Mesenteric fat pad (tissue), 1 donor: Measurements from ENCODE around the gene ALG10B. TPM values are rescaled to one million over a fixed set of nuclear protein-coding genes. Genes with fewer than 3 reads are reported as not detected.
"Not testable (repeated sequence)": the region's sequence is repeated elsewhere in the genome, so short reads cannot be mapped to it uniquely, and the experiment has no call there.

Experiments
- DNase-seq: peaks from one replicate; pipeline ENCODE4 v3.0.0-alpha.2; 2020; ENCODE audit warnings: low spot score
- long read RNA-seq: library from polyadenylated mRNA; unstranded; transcript quantifications from one replicate; pipeline ENCODE4 v2.0.0, GENCODE V29; 2020
- total RNA-seq: library from RNA; stranded (reverse); fragmentation: NEBNext Ultra II Directional; extraction: Animal tissue kit (Norgen Biotek cat#: 25700); gene quantifications from one replicate; pipeline ENCODE4 v1.2.1, GENCODE V29; 2021
- donor health status: DM: yes; HTN: yes; CAD: no.

Gene ALG10B
- total RNA-seq, result 4.6 TPM
- long read RNA-seq, full-length matches to known transcripts, result 3 of 4 reads
- long read RNA-seq, partial matches to known transcripts, result 0 of 4 reads
- long read RNA-seq, other reads (novel, unspliced or antisense), result 1 of 4 reads

- peak; percentile 95 for DNase-seq
These were observed at the start of gene ALG10B for GRCh38 chr12:38316391-38317129. ALG10B (plus strand) TSS chr12:38316774; CDS start chr12:38316894, 120 bp downstream.

GRCh38 chr12:38268612-38269011, 48.0 kb upstream of the ALG10B start:
- no peak for DNase-seq

- DNase-seq, result no peak
These were observed 46.7 kb upstream of the ALG10B start for GRCh38 chr12:38269897-38270296.

- no peak for DNase-seq
These were observed 36.8 kb upstream of the ALG10B start for GRCh38 chr12:38279756-38280155.

GRCh38 chr12:38282886-38283285, 33.7 kb upstream of the ALG10B start:
- DNase-seq, result no peak

GRCh38 chr12:38289396-38289795, 27.2 kb upstream of the ALG10B start:
- DNase-seq, result no peak

GRCh38 chr12:38291160-38291559, 25.4 kb upstream of the ALG10B start:
- no peak for DNase-seq

GRCh38 chr12:38302972-38303371, 13.6 kb upstream of the ALG10B start:
- not testable (repeated sequence) for DNase-seq

GRCh38 chr12:38321966-38322365, 5.4 kb downstream of the ALG10B start:
- DNase-seq, result not testable (repeated sequence)

GRCh38 chr12:38324912-38325311, 8.3 kb downstream of the ALG10B start:
- DNase-seq, result no peak

- DNase-seq, result no peak
These were observed 10.8 kb downstream of the ALG10B start for GRCh38 chr12:38327356-38327755.

- no peak for DNase-seq
These were observed 11.8 kb downstream of the ALG10B start for GRCh38 chr12:38328306-38328895.

GRCh38 chr12:38330414-38330813, 13.8 kb downstream of the ALG10B start:
- DNase-seq, result not testable (repeated sequence)

GRCh38 chr12:38332814-38333213, 16.2 kb downstream of the ALG10B start:
- DNase-seq, result no peak

GRCh38 chr12:38342444-38342843, 25.9 kb downstream of the ALG10B start:
- DNase-seq, result no peak

GRCh38 chr12:38343256-38343655, 26.7 kb downstream of the ALG10B start:
- not testable (repeated sequence) for DNase-seq

GRCh38 chr12:38343916-38344315, 27.3 kb downstream of the ALG10B start:
- not testable (repeated sequence) for DNase-seq

GRCh38 chr12:38350342-38351174, 34.0 kb downstream of the ALG10B start:
- no peak for DNase-seq

- not testable (repeated sequence) for DNase-seq
These were observed 34.6 kb downstream of the ALG10B start for GRCh38 chr12:38351175-38351508.

GRCh38 chr12:38367506-38367905, 50.9 kb downstream of the ALG10B start:
- no peak for DNase-seq

- DNase-seq, result no peak
These were observed 53.7 kb downstream of the ALG10B start for GRCh38 chr12:38370311-38370710.

GRCh38 chr12:38373784-38374183, 57.2 kb downstream of the ALG10B start:
- DNase-seq, result no peak
